HepG2 (cell line): Measurements from ENCODE around the gene TMCC1. TPM values are rescaled to one million over a fixed set of nuclear protein-coding genes. Genes with fewer than 3 reads are reported as not detected.

Source experiments
- CEBPB ChIP-seq: IDR thresholded peaks from 2 replicates; pipeline ENCODE4 v1.6.1; 2011; ENCODE audit warnings: low read depth, low read length, improper control_type of control experiment, borderline replicate concordance
- CENPX ChIP-seq: sonication (generic); formaldehyde crosslinking; IDR thresholded peaks from 2 replicates; pipeline ENCODE4 v1.9.0; 2021; ENCODE audit warnings: mild to moderate bottlenecking, missing genetic modification reagents, moderate library complexity
- ELF3 ChIP-seq: IDR thresholded peaks from 2 replicates; pipeline ENCODE4 v1.6.1; 2016; ENCODE audit warnings: missing genetic modification reagents, missing compliant biosample characterization
- ERF ChIP-seq: IDR thresholded peaks from 2 replicates; pipeline ENCODE4 v1.6.1; 2018; ENCODE audit warnings: missing biosample characterization, missing genetic modification reagents
- HES4 ChIP-seq: sonication (generic); formaldehyde crosslinking; IDR thresholded peaks from 2 replicates; pipeline ENCODE4 v1.9.0; 2021; ENCODE audit warnings: mild to moderate bottlenecking, missing genetic modification reagents, borderline replicate concordance
- HNF4A ChIP-seq: sonication (generic); formaldehyde crosslinking; IDR thresholded peaks from 2 replicates; pipeline ENCODE4 v1.4.0; 2020; ENCODE audit warnings: missing genetic modification reagents
- IKZF4 ChIP-seq: sonication (generic); formaldehyde crosslinking; IDR thresholded peaks from 2 replicates; pipeline ENCODE4 v1.5.1; 2020; ENCODE audit warnings: borderline replicate concordance, mild to moderate bottlenecking, low read depth, missing genetic modification reagents; ENCODE audit errors: not compliant biosample characterization
- ISL2 ChIP-seq: sonication (generic); formaldehyde crosslinking; IDR thresholded peaks from 2 replicates; pipeline ENCODE4 v1.5.0; 2020; ENCODE audit warnings: missing genetic modification reagents
- KDM4B ChIP-seq: sonication (generic); formaldehyde crosslinking; IDR thresholded peaks from 2 replicates; pipeline ENCODE4 v1.4.0; 2020; ENCODE audit warnings: missing genetic modification reagents
- KLF12 ChIP-seq: sonication (generic); formaldehyde crosslinking; IDR thresholded peaks from 2 replicates; pipeline ENCODE4 v1.4.0; 2020; ENCODE audit warnings: missing genetic modification reagents, borderline replicate concordance
- MXD4 ChIP-seq: IDR thresholded peaks from 2 replicates; pipeline ENCODE4 v1.6.1; 2016; ENCODE audit warnings: mild to moderate bottlenecking, missing biosample characterization, missing genetic modification reagents
- MXI1 ChIP-seq: IDR thresholded peaks from 3 replicates; pipeline ENCODE4 v1.6.1; 2012; ENCODE audit warnings: low read depth, low read length, inconsistent platforms, borderline replicate concordance
- TP53 ChIP-seq: sonication (generic); formaldehyde crosslinking; conservative IDR thresholded peaks from 2 replicates; pipeline ENCODE4 v1.4.0; 2020; ENCODE audit warnings: missing genetic modification reagents
- ZMYM4 ChIP-seq: sonication (generic); formaldehyde crosslinking; IDR thresholded peaks from 2 replicates; pipeline ENCODE4 v1.8.1; 2023; ENCODE audit warnings: mild to moderate bottlenecking, missing genetic modification reagents
- ZNF180 ChIP-seq: sonication (generic); formaldehyde crosslinking; IDR thresholded peaks from 2 replicates; pipeline ENCODE4 v1.4.0; 2020; ENCODE audit warnings: low read depth, missing genetic modification reagents, borderline replicate concordance
- ZNF235 ChIP-seq: sonication (generic); formaldehyde crosslinking; IDR thresholded peaks from 2 replicates; pipeline ENCODE4 v1.8.1; 2023; ENCODE audit warnings: mild to moderate bottlenecking, missing genetic modification reagents, borderline replicate concordance
- ZNF713 ChIP-seq: sonication (generic); formaldehyde crosslinking; IDR thresholded peaks from 2 replicates; pipeline ENCODE4 v1.4.0; 2020; ENCODE audit warnings: mild to moderate bottlenecking, missing genetic modification reagents
- ZSCAN22 ChIP-seq: sonication (generic); formaldehyde crosslinking; IDR thresholded peaks from 2 replicates; pipeline ENCODE4 v1.4.0; 2020; ENCODE audit warnings: mild to moderate bottlenecking, missing genetic modification reagents
- polyA plus RNA-seq, 8 experiments: library from polyadenylated mRNA; depleted of rRNA in 3 of 8; stranded (reverse) in 7 of 8; unstranded in 1 of 8; fragments of >200 nt; fragmentation: Illumina TruSeq in 4 of 8; extraction: Trizol in 4 of 8; gene quantifications; 2 replicates each; pipeline versions ENCODE4 v1.2.1 to v1.2.3, GENCODE V29; 2011 to 2016; ENCODE audit warnings: low read depth in 4 of 8, missing spikeins in 1 of 8, mixed read lengths in 1 of 8; ENCODE audit not compliant: insufficient read depth in 1 of 8
- total RNA-seq, 5 experiments: library from RNA; depleted of rRNA; stranded (reverse); fragments of >200 nt; fragmentation: Illumina TruSeq; extraction: Trizol; gene quantifications; 2 replicates each; pipeline ENCODE4 v1.2.3, GENCODE V29; 2016; ENCODE audit warnings: low read depth in 1 of 5
- TF ChIP-seq, protein P1 (sequence below): sonication (generic); formaldehyde crosslinking; IDR thresholded peaks from 2 replicates; pipeline ENCODE4 v1.4.0; 2020; ENCODE audit warnings: missing genetic modification reagents
- TF ChIP-seq, protein P2 (sequence below), 2 experiments: fragments of 450-650 bp in 1 of 2; sonication (generic) in 1 of 2; formaldehyde crosslinking in 1 of 2; IDR thresholded peaks; 2 replicates each; pipeline versions ENCODE4 v1.6.1 to v1.8.0; 2016 to 2022; ENCODE audit warnings: antibody characterized with exemption in 1 of 2, mild to moderate bottlenecking in 1 of 2, missing genetic modification reagents in 1 of 2

Gene TMCC1
- total and polyA plus RNA-seq, 2 of the 13 experiments (the other 11 are each of a cell fraction or from before 2014, with no cell fraction given) = 12.1 to 264 TPM

DNA sequence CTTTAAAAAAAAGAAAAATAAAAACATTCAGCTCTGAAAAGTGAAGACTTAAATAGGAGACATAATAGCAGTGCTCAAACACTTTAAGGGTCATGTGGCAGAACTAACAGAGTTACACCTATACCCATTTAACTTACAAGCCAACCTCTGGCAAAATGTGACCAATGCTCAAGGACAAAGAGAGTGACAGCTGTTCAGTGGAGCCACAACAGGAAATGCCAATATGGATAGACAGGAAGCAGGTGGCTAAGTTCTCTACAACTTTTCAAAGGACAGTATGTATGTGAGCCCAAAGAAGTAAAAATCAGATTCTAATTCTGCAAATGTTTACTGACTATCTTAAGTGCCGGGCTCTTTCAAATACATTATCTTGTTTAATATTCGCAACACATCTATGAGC is 3.4 kb downstream of the TMCC1 start (continued):
- TF ChIP-seq HES4 (CRISPR knock-in tag) = no peak
- no peak for TF ChIP-seq CENPX
- TF ChIP-seq, protein P1, sequence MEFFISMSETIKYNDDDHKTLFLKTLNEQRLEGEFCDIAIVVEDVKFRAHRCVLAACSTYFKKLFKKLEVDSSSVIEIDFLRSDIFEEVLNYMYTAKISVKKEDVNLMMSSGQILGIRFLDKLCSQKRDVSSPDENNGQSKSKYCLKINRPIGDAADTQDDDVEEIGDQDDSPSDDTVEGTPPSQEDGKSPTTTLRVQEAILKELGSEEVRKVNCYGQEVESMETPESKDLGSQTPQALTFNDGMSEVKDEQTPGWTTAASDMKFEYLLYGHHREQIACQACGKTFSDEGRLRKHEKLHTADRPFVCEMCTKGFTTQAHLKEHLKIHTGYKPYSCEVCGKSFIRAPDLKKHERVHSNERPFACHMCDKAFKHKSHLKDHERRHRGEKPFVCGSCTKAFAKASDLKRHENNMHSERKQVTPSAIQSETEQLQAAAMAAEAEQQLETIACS (CRISPR knock-in tag) = no peak
- no peak for TF ChIP-seq CEBPB
- no peak for TF ChIP-seq KLF12
- no peak for TF ChIP-seq IKZF4 (CRISPR knock-in tag)
- no peak for TF ChIP-seq ZNF235 (CRISPR knock-in tag)
- no peak; the same call in 2 of the 3 replicates for TF ChIP-seq MXI1
- no peak for TF ChIP-seq TP53 (CRISPR knock-in tag)
- peak; percentile 44; the same call in 1 of the 2 replicates for TF ChIP-seq ERF (CRISPR knock-in tag)
- no peak for TF ChIP-seq KDM4B (CRISPR knock-in tag)
- no peak for TF ChIP-seq ISL2 (CRISPR knock-in tag)
- peak; percentile 84 for TF ChIP-seq HNF4A (CRISPR knock-in tag)
- TF ChIP-seq ZNF180 = no peak
- TF ChIP-seq, protein P2, sequence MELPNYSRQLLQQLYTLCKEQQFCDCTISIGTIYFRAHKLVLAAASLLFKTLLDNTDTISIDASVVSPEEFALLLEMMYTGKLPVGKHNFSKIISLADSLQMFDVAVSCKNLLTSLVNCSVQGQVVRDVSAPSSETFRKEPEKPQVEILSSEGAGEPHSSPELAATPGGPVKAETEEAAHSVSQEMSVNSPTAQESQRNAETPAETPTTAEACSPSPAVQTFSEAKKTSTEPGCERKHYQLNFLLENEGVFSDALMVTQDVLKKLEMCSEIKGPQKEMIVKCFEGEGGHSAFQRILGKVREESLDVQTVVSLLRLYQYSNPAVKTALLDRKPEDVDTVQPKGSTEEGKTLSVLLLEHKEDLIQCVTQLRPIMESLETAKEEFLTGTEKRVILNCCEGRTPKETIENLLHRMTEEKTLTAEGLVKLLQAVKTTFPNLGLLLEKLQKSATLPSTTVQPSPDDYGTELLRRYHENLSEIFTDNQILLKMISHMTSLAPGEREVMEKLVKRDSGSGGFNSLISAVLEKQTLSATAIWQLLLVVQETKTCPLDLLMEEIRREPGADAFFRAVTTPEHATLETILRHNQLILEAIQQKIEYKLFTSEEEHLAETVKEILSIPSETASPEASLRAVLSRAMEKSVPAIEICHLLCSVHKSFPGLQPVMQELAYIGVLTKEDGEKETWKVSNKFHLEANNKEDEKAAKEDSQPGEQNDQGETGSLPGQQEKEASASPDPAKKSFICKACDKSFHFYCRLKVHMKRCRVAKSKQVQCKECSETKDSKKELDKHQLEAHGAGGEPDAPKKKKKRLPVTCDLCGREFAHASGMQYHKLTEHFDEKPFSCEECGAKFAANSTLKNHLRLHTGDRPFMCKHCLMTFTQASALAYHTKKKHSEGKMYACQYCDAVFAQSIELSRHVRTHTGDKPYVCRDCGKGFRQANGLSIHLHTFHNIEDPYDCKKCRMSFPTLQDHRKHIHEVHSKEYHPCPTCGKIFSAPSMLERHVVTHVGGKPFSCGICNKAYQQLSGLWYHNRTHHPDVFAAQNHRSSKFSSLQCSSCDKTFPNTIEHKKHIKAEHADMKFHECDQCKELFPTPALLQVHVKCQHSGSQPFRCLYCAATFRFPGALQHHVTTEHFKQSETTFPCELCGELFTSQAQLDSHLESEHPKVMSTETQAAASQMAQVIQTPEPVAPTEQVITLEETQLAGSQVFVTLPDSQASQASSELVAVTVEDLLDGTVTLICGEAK (IDR thresholded peaks at IDR 0.05) = no peak
- TF ChIP-seq, protein P2 (CRISPR knock-in tag; IDR thresholded peaks at IDR 0.05) = no peak
- no peak for TF ChIP-seq ZSCAN22 (CRISPR knock-in tag)
- TF ChIP-seq MXD4 = no peak
- TF ChIP-seq ZNF713 (CRISPR knock-in tag) = no peak
- peak; percentile 82 for TF ChIP-seq ELF3 (CRISPR knock-in tag)
- TF ChIP-seq ZMYM4 = 0 out of 2 replicates have a peak, but pooled peaks have one; percentile 42
